HEK293 (cell line): ENCODE measurements around the gene ERF.

Experiments
- IKZF3 ChIP-seq: fragments of 450-650 bp; IDR thresholded peaks from 2 replicates; pipeline ENCODE4 v1.5.0; 2018; ENCODE audit warnings: missing biosample characterization, mild to moderate bottlenecking, missing genetic modification characterization, moderate library complexity
- KLF10 ChIP-seq: fragments of 450-650 bp; IDR thresholded peaks from 2 replicates; pipeline ENCODE4 v1.5.1; 2018; ENCODE audit warnings: missing biosample characterization, mild to moderate bottlenecking, missing genetic modification characterization
- KLF7 ChIP-seq: fragments of 450-650 bp; formaldehyde crosslinking; IDR thresholded peaks from 2 replicates; pipeline ENCODE4 v1.5.1; 2016; ENCODE audit warnings: missing biosample characterization, missing genetic modification characterization, borderline replicate concordance
- ZBTB21 ChIP-seq: fragments of 450-650 bp; formaldehyde crosslinking; IDR thresholded peaks from 2 replicates; pipeline ENCODE4 v1.5.1; 2017; ENCODE audit warnings: missing biosample characterization, missing genetic modification characterization
- ZFP37 ChIP-seq: fragments of 450-650 bp; formaldehyde crosslinking; IDR thresholded peaks from 2 replicates; pipeline ENCODE4 v1.5.1; 2016; ENCODE audit warnings: missing biosample characterization, missing genetic modification characterization
- ZNF2 ChIP-seq: fragments of 450-650 bp; formaldehyde crosslinking; IDR thresholded peaks from 2 replicates; pipeline ENCODE4 v1.5.1; 2016; ENCODE audit warnings: missing biosample characterization, missing genetic modification characterization
- ZNF335 ChIP-seq: fragments of 450-650 bp; formaldehyde crosslinking; conservative IDR thresholded peaks from 2 replicates; pipeline ENCODE4 v1.5.1; 2016; ENCODE audit warnings: missing biosample characterization, missing genetic modification characterization
- ZNF341 ChIP-seq: fragments of 450-650 bp; formaldehyde crosslinking; IDR thresholded peaks from 2 replicates; pipeline ENCODE4; 2016; ENCODE audit warnings: low read depth, missing biosample characterization, missing genetic modification characterization
- ZNF350 ChIP-seq: fragments of 450-650 bp; formaldehyde crosslinking; IDR thresholded peaks from 2 replicates; pipeline ENCODE4 v1.5.0; 2017; ENCODE audit warnings: missing biosample characterization, mild to moderate bottlenecking, missing genetic modification characterization
- ZNF394 ChIP-seq: fragments of 450-650 bp; formaldehyde crosslinking; IDR thresholded peaks from 2 replicates; pipeline ENCODE4 v1.5.1; 2016; ENCODE audit warnings: missing biosample characterization, missing genetic modification characterization, mild to moderate bottlenecking, moderate library complexity, borderline replicate concordance
- ZNF423 ChIP-seq: fragments of 450-650 bp; formaldehyde crosslinking; IDR thresholded peaks from 2 replicates; pipeline ENCODE4 v1.5.1; 2016; ENCODE audit warnings: missing biosample characterization, missing genetic modification characterization
- ZNF610 ChIP-seq: fragments of 450-650 bp; formaldehyde crosslinking; IDR thresholded peaks from 2 replicates; pipeline ENCODE4 v1.5.1; 2016; ENCODE audit warnings: missing biosample characterization, missing genetic modification characterization, borderline replicate concordance
- ZNF624 ChIP-seq: fragments of 450-650 bp; formaldehyde crosslinking; IDR thresholded peaks from 2 replicates; pipeline ENCODE4 v1.5.1; 2017; ENCODE audit warnings: missing biosample characterization, missing genetic modification characterization
- ZSCAN23 ChIP-seq: fragments of 450-650 bp; formaldehyde crosslinking; IDR thresholded peaks from 2 replicates; pipeline ENCODE4 v1.5.1; 2016; ENCODE audit warnings: missing biosample characterization, missing genetic modification characterization
- TF ChIP-seq, protein P1 (sequence below): fragments of 450-650 bp; formaldehyde crosslinking; IDR thresholded peaks from 2 replicates; pipeline ENCODE4 v1.5.1; 2017; ENCODE audit warnings: missing biosample characterization, missing genetic modification characterization
- TF ChIP-seq, protein P2 (sequence below): fragments of 450-650 bp; formaldehyde crosslinking; IDR thresholded peaks from 2 replicates; pipeline ENCODE4 v1.5.1; 2016; ENCODE audit warnings: missing biosample characterization, missing genetic modification characterization
- TF ChIP-seq, protein P3 (sequence below): fragments of 450-650 bp; formaldehyde crosslinking; IDR thresholded peaks from 2 replicates; pipeline ENCODE4 v1.5.1; 2016; ENCODE audit warnings: missing biosample characterization, missing genetic modification characterization
- TF ChIP-seq, protein P4 (sequence below): fragments of 450-650 bp; formaldehyde crosslinking; IDR thresholded peaks from 2 replicates; pipeline ENCODE4 v1.5.1; 2016; ENCODE audit warnings: missing biosample characterization, missing genetic modification characterization
- TF ChIP-seq, protein P5 (sequence below): fragments of 450-650 bp; formaldehyde crosslinking; IDR thresholded peaks from 2 replicates; pipeline ENCODE4 v1.5.1; 2017; ENCODE audit warnings: missing biosample characterization, mild to moderate bottlenecking, missing genetic modification characterization, moderate library complexity
- TF ChIP-seq, protein P6 (sequence below): fragments of 450-650 bp; formaldehyde crosslinking; IDR thresholded peaks from 2 replicates; pipeline ENCODE4 v1.5.1; 2016; ENCODE audit warnings: missing biosample characterization, missing genetic modification characterization
- TF ChIP-seq, protein P7 (sequence below): fragments of 450-650 bp; formaldehyde crosslinking; IDR thresholded peaks from 2 replicates; pipeline ENCODE4 v1.5.1; 2016; ENCODE audit warnings: missing biosample characterization, missing genetic modification characterization
- TF ChIP-seq, protein P8 (sequence below): fragments of 450-650 bp; formaldehyde crosslinking; IDR thresholded peaks from 2 replicates; pipeline ENCODE4 v1.5.1; 2016; ENCODE audit warnings: missing biosample characterization, missing genetic modification characterization

The ERF gene

DNA sequence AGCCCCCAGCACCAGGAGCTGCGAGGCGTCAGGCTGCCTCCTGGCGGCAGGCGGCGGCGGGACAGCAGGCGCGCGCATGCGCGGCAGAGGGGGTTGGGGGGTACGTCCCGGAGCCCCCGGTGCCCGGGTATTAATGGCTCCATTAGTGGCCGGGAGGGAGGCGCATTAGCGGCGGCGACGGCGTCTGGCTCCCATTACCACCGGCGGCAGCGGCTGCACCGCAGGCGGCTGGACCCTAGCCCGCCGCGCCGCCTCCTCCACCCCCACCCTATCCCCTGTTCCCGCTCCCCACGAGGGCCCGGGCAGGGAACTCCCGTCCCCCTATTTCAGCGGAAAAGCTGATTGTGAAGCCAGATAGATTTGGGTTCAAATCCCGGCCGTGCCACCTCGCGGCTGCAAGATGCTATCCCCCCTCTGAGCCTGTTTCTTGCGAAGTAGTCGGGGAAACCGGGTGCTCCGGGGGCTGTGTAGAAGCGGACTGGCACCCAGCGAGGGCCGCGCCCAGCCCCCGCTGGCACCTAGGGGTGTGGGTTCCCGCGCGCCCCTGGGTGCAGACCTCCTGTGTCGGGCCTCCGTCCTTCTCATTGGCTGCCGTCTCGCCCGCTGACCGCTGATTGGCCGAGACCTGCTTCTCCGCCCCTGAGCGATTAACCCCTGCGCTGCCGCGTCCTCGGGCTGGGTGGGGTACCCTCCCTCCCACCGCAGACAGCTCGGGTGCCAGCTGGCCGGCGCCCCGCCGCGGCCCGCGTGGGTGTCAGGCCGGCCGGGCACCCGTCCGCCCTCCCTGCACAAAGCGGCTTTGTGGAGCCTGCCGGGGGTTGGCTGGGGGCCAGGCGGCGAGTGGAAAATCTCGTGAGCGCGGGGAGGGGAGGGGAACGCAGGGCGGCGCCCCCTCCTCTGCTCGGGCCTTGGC lies 25.2 kb upstream of the ERF start (continued):
- TF ChIP-seq, protein P1, sequence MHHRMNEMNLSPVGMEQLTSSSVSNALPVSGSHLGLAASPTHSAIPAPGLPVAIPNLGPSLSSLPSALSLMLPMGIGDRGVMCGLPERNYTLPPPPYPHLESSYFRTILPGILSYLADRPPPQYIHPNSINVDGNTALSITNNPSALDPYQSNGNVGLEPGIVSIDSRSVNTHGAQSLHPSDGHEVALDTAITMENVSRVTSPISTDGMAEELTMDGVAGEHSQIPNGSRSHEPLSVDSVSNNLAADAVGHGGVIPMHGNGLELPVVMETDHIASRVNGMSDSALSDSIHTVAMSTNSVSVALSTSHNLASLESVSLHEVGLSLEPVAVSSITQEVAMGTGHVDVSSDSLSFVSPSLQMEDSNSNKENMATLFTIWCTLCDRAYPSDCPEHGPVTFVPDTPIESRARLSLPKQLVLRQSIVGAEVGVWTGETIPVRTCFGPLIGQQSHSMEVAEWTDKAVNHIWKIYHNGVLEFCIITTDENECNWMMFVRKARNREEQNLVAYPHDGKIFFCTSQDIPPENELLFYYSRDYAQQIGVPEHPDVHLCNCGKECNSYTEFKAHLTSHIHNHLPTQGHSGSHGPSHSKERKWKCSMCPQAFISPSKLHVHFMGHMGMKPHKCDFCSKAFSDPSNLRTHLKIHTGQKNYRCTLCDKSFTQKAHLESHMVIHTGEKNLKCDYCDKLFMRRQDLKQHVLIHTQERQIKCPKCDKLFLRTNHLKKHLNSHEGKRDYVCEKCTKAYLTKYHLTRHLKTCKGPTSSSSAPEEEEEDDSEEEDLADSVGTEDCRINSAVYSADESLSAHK = peak; percentile 62; the same call in 1 of the 2 replicates
- TF ChIP-seq, protein P2, sequence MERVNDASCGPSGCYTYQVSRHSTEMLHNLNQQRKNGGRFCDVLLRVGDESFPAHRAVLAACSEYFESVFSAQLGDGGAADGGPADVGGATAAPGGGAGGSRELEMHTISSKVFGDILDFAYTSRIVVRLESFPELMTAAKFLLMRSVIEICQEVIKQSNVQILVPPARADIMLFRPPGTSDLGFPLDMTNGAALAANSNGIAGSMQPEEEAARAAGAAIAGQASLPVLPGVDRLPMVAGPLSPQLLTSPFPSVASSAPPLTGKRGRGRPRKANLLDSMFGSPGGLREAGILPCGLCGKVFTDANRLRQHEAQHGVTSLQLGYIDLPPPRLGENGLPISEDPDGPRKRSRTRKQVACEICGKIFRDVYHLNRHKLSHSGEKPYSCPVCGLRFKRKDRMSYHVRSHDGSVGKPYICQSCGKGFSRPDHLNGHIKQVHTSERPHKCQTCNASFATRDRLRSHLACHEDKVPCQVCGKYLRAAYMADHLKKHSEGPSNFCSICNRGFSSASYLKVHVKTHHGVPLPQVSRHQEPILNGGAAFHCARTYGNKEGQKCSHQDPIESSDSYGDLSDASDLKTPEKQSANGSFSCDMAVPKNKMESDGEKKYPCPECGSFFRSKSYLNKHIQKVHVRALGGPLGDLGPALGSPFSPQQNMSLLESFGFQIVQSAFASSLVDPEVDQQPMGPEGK (tag by site-specific recombination) = peak; percentile 100
- TF ChIP-seq ZNF335 (tag by site-specific recombination) (peak; percentile 87), ZNF394 (tag by site-specific recombination) (peak; percentile 48; the same call in 1 of the 2 replicates), IKZF3 (tag by site-specific recombination) (peak; percentile 70; the same call in 1 of the 2 replicates), KLF10 (tag by site-specific recombination) (peak; percentile 96), ZNF2 (tag by site-specific recombination) (peak; percentile 73), ZNF610 (tag by site-specific recombination) (0 out of 2 replicates have a peak, but pooled peaks have one; percentile 12), ZSCAN23 (0 out of 2 replicates have a peak, but pooled peaks have one; percentile 39), ZNF341 (peak; percentile 83), ZBTB21 (tag by site-specific recombination) (peak; percentile 35; the same call in 1 of the 2 replicates), ZNF624 (tag by site-specific recombination) (no peak), KLF7 (tag by site-specific recombination) (peak; percentile 98), ZNF423 (tag by site-specific recombination) (peak; percentile 100), ZFP37 (peak; percentile 31; the same call in 1 of the 2 replicates), ZNF350 (tag by site-specific recombination) (no peak)
- TF ChIP-seq, protein P3, sequence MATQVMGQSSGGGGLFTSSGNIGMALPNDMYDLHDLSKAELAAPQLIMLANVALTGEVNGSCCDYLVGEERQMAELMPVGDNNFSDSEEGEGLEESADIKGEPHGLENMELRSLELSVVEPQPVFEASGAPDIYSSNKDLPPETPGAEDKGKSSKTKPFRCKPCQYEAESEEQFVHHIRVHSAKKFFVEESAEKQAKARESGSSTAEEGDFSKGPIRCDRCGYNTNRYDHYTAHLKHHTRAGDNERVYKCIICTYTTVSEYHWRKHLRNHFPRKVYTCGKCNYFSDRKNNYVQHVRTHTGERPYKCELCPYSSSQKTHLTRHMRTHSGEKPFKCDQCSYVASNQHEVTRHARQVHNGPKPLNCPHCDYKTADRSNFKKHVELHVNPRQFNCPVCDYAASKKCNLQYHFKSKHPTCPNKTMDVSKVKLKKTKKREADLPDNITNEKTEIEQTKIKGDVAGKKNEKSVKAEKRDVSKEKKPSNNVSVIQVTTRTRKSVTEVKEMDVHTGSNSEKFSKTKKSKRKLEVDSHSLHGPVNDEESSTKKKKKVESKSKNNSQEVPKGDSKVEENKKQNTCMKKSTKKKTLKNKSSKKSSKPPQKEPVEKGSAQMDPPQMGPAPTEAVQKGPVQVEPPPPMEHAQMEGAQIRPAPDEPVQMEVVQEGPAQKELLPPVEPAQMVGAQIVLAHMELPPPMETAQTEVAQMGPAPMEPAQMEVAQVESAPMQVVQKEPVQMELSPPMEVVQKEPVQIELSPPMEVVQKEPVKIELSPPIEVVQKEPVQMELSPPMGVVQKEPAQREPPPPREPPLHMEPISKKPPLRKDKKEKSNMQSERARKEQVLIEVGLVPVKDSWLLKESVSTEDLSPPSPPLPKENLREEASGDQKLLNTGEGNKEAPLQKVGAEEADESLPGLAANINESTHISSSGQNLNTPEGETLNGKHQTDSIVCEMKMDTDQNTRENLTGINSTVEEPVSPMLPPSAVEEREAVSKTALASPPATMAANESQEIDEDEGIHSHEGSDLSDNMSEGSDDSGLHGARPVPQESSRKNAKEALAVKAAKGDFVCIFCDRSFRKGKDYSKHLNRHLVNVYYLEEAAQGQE (tag by site-specific recombination) = 0 out of 2 replicates have a peak, but pooled peaks have one; percentile 2
- TF ChIP-seq, protein P4, sequence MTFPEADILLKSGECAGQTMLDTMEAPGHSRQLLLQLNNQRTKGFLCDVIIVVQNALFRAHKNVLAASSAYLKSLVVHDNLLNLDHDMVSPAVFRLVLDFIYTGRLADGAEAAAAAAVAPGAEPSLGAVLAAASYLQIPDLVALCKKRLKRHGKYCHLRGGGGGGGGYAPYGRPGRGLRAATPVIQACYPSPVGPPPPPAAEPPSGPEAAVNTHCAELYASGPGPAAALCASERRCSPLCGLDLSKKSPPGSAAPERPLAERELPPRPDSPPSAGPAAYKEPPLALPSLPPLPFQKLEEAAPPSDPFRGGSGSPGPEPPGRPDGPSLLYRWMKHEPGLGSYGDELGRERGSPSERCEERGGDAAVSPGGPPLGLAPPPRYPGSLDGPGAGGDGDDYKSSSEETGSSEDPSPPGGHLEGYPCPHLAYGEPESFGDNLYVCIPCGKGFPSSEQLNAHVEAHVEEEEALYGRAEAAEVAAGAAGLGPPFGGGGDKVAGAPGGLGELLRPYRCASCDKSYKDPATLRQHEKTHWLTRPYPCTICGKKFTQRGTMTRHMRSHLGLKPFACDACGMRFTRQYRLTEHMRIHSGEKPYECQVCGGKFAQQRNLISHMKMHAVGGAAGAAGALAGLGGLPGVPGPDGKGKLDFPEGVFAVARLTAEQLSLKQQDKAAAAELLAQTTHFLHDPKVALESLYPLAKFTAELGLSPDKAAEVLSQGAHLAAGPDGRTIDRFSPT (tag by site-specific recombination) = peak; percentile 100
- TF ChIP-seq, protein P5, sequence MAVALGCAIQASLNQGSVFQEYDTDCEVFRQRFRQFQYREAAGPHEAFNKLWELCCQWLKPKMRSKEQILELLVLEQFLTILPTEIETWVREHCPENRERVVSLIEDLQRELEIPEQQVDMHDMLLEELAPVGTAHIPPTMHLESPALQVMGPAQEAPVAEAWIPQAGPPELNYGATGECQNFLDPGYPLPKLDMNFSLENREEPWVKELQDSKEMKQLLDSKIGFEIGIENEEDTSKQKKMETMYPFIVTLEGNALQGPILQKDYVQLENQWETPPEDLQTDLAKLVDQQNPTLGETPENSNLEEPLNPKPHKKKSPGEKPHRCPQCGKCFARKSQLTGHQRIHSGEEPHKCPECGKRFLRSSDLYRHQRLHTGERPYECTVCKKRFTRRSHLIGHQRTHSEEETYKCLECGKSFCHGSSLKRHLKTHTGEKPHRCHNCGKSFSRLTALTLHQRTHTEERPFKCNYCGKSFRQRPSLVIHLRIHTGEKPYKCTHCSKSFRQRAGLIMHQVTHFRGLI (tag by site-specific recombination) = peak; percentile 59; the same call in 1 of the 2 replicates
- TF ChIP-seq, protein P6, sequence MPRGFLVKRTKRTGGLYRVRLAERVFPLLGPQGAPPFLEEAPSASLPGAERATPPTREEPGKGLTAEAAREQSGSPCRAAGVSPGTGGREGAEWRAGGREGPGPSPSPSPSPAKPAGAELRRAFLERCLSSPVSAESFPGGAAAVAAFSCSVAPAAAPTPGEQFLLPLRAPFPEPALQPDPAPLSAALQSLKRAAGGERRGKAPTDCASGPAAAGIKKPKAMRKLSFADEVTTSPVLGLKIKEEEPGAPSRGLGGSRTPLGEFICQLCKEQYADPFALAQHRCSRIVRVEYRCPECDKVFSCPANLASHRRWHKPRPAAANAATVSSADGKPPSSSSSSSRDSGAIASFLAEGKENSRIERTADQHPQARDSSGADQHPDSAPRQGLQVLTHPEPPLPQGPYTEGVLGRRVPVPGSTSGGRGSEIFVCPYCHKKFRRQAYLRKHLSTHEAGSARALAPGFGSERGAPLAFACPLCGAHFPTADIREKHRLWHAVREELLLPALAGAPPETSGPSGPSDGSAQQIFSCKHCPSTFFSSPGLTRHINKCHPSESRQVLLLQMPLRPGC (tag by site-specific recombination) = peak; percentile 6; the same call in 1 of the 2 replicates
- TF ChIP-seq, protein P7, sequence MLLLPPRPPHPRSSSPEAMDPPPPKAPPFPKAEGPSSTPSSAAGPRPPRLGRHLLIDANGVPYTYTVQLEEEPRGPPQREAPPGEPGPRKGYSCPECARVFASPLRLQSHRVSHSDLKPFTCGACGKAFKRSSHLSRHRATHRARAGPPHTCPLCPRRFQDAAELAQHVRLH (tag by site-specific recombination) = peak; percentile 70
- TF ChIP-seq, protein P8, sequence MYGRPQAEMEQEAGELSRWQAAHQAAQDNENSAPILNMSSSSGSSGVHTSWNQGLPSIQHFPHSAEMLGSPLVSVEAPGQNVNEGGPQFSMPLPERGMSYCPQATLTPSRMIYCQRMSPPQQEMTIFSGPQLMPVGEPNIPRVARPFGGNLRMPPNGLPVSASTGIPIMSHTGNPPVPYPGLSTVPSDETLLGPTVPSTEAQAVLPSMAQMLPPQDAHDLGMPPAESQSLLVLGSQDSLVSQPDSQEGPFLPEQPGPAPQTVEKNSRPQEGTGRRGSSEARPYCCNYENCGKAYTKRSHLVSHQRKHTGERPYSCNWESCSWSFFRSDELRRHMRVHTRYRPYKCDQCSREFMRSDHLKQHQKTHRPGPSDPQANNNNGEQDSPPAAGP (tag by site-specific recombination) = peak; percentile 75
